ENCODE measurements around the gene RPS15. TPM values are rescaled to one million over a fixed set of nuclear protein-coding genes. Genes with fewer than 3 reads are reported as not detected.

RPS15 gene
- total RNA-seq, 1 donor from 2014 or later = 1,450 TPM

- no peak within 1 kb of the TSS for H3K27ac Mint-ChIP-seq
- no peak within 1 kb of the TSS for H3K4me3 Mint-ChIP-seq (ENCODE audit: low read depth)
- peaks cover 2% of the 10 kb centered on the region for H3K4me1 Mint-ChIP-seq (ENCODE audit: low read depth)
- intact Hi-C loops (cut with micrococcal nuclease) = loop anchor here (10.0 kb wide), 1 partner anchor 65 kb away; the partner anchor contains the start of gene ADAMTSL5
- DNase-seq (ENCODE audit: low spot score) = no peak
- H3K27me3 Mint-ChIP-seq (ENCODE audit: low read depth) = peaks cover 51% of the 10 kb centered on the region
- no peaks in the 10 kb centered on the region for H3K9me3 Mint-ChIP-seq
- no peaks in the 10 kb centered on the region for H3K36me3 Mint-ChIP-seq (ENCODE audit: low read depth)
These were observed 11.6 kb downstream of the RPS15 start, which contains the start of gene APC2 for GRCh38 chr19:1449467-1450442. TSS of gene APC2 (plus strand) at chr19:1450121. CDS start at chr19:1453002, 2,881 bp downstream.

DNA sequence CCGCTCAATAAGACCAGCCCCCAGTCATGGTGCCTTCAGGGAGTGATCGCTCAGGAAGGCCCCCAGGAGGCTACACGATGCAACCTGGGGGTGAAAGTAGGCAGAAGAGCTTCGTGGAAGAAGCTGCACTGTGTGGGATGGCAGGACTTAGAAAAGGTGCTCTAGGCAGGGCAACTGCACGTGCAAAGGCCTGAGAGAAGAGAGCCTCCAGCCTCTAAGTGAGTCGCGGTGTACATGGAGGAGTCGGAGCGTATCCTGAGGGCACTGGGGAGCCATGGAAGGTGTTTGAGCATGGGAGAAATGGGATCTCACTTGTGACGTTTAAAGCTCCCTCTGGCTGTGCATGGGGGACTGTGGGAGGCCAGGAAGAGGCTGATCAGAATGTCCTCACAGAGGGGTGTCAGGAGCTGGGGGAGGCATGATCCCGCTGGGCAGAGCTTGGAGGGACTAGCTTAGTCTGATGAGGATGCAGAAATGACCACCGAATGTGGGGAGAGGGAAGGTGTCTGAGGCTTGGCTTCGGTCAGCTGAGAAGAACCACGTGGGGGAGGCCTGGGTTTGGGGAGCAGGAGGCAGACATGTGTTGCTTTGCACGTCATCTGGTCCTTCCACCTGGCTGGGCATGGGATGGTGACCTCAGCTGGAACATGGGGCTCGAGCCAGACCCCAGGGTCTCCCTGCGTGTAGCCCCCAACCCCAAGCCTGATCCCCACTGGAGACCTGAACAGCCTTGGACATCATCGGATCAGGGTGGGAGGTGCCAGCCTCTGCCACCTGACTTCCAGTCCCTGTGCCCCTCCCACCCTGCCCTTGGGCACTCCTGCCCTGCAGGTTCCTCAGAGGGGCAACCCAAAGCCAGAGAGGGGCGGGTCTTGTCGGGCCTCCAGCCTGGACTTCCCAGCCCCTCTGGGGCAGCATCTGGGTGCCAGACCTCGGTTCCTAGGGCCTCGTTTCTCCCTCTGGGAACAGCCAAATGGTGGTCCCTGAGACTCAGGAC is 12.8 kb downstream of the RPS15 start:
- Mint-ChIP-seq H3K27ac (no peak overlapping the region), H3K4me1 (ENCODE audit: low read depth) (peaks cover 4% of the 10 kb centered on the region), H3K27me3 (ENCODE audit: low read depth) (peaks cover 59% of the 10 kb centered on the region), H3K36me3 (ENCODE audit: low read depth) (no peaks in the 10 kb centered on the region), H3K9me3 (no peaks in the 10 kb centered on the region), H3K4me3 (ENCODE audit: low read depth) (no peak overlapping the region)
- no peak for DNase-seq (ENCODE audit: low spot score)
- intact Hi-C loops (cut with micrococcal nuclease) = no loop called here

DNA sequence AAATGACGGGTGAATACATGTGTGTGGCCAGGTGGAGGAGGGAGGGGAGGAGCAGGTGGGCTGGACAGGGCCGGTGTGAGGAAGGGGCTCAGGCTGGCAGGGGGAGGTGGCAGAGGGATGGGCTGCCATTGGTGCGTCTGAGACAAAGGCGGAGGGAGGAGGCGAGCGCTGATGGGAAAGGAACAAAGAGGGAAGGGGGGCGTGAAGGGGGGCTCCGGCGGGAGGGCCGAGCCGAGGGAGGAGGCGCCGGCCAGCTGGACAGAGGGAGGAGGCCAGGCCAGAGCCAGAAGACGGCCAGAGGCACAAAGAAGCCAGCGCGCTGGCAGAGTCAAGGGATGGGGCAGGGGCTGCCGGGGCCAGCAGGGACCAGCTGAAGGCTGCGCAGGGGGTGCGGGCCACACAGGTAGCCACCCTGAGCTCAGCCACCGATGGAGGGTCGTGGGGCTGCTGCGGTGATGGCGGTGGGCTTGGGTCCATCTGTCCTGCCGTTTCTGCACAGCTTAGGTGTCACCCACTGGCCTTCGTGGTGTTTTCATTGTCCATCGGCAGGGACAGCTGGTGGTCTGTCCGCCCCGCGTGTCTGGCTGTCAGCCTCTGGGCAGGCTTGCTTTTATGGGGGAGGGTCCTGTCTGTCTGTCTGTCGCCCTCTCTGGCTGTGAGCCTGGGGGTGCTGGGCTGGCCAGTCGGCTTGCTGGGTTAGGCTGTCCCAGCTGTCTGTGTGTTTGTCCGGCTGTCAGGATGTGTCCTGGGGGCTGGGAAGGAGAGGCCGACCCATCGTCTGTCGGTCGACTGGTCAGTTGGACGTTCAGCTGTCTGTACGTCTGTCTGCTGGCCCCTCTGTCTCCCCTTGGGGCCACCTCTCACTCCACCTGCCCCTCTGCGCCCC is 14.0 kb downstream of the RPS15 start:
- H3K27me3 Mint-ChIP-seq (ENCODE audit: low read depth) = peaks cover 56% of the 10 kb centered on the region
- H3K9me3 Mint-ChIP-seq = no peaks in the 10 kb centered on the region
- no peak for DNase-seq (ENCODE audit: low spot score)
- H3K4me3 Mint-ChIP-seq (ENCODE audit: low read depth) = no peak overlapping the region
- no peak overlapping the region for H3K27ac Mint-ChIP-seq
- intact Hi-C loops (cut with micrococcal nuclease) = no loop called here
- no peaks in the 10 kb centered on the region for H3K36me3 Mint-ChIP-seq (ENCODE audit: low read depth)
- peaks cover 4% of the 10 kb centered on the region for H3K4me1 Mint-ChIP-seq (ENCODE audit: low read depth)

- intact Hi-C loops (cut with micrococcal nuclease) = no loop called here
- Mint-ChIP-seq H3K27me3 (ENCODE audit: low read depth) (peaks cover 53% of the 10 kb centered on the region), H3K36me3 (ENCODE audit: low read depth) (no peaks in the 10 kb centered on the region), H3K9me3 (no peaks in the 10 kb centered on the region), H3K27ac (no peak overlapping the region), H3K4me1 (ENCODE audit: low read depth) (peaks cover 4% of the 10 kb centered on the region), H3K4me3 (ENCODE audit: low read depth) (no peak overlapping the region)
- no peak for DNase-seq (ENCODE audit: low spot score)
These were observed 14.8 kb downstream of the RPS15 start for GRCh38 chr19:1452802-1453524.

GRCh38 chr19:1453525-1454364 is 15.5 kb downstream of the RPS15 start:
- Mint-ChIP-seq H3K4me3 (ENCODE audit: low read depth) (no peak overlapping the region), H3K36me3 (ENCODE audit: low read depth) (no peaks in the 10 kb centered on the region), H3K9me3 (no peaks in the 10 kb centered on the region), H3K27me3 (ENCODE audit: low read depth) (peaks cover 53% of the 10 kb centered on the region), H3K4me1 (ENCODE audit: low read depth) (peaks cover 4% of the 10 kb centered on the region), H3K27ac (no peak overlapping the region)
- intact Hi-C loops (cut with micrococcal nuclease) = no loop called here
- DNase-seq (ENCODE audit: low spot score) = no peak

DNA sequence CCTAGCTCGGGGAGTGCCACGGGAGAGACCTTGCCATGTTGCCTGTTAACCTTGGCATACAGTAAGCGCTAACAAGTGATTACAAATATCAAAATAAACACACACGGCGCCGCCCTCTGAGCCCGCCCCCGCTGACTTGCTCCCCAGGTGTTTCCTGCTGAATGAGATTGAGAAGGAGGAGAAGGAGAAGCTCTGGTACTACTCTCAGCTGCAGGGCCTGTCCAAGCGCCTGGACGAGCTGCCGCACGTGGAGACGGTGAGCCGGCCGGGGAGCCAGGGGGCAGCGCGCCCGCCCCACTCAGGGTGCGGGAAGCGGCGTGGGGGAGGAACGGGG is 16.8 kb downstream of the RPS15 start:
- no peaks in the 10 kb centered on the region for H3K36me3 Mint-ChIP-seq (ENCODE audit: low read depth)
- peaks cover 48% of the 10 kb centered on the region for H3K27me3 Mint-ChIP-seq (ENCODE audit: low read depth)
- peaks cover 4% of the 10 kb centered on the region for H3K4me1 Mint-ChIP-seq (ENCODE audit: low read depth)
- intact Hi-C loops (cut with micrococcal nuclease) = no loop called here
- DNase-seq (ENCODE audit: low spot score) = no peak
- H3K4me3 Mint-ChIP-seq (ENCODE audit: low read depth) = no peak overlapping the region
- no peaks in the 10 kb centered on the region for H3K9me3 Mint-ChIP-seq
- no peak overlapping the region for H3K27ac Mint-ChIP-seq

DNA sequence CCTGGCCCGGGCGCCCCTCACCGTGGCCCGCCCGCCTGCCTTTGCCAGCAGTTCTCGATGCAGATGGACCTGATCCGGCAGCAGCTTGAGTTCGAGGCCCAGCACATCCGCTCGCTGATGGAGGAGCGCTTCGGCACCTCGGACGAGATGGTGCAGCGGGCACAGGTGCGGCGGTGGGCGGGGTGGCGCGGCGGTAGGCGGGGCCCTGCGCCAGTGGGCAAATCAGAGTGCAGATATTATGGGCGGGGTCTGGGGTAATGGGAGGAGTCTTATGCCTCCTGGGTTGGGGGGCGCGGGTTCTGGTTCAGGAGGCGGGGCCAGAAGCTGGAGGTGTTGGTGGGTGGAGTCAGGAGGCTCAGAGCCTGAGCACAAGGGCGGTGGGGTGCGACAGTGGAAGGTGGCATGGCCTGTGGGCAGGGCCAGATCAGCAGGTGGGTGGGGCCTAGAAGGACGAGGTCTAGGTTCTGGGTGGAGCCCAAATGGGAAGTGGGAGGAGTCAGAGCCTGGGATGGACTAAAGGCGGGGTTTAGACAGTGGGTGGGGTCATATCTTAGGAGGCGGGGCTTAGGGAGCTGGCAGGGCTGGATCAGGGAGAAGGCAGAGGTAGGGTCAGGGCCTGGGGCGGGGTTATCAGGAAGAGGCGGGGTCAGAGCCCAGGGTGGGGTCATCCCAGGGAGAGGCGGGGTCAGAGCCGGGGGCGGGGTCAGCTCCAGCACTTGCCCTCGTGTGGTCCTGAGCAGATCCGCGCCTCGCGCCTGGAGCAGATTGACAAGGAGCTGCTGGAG is 17.3 kb downstream of the RPS15 start:
- DNase-seq (ENCODE audit: low spot score) = peak; percentile 55
- H3K36me3 Mint-ChIP-seq (ENCODE audit: low read depth) = no peaks in the 10 kb centered on the region
- H3K4me1 Mint-ChIP-seq (ENCODE audit: low read depth) = peaks cover 4% of the 10 kb centered on the region
- H3K9me3 Mint-ChIP-seq = no peaks in the 10 kb centered on the region
- intact Hi-C loops (cut with micrococcal nuclease) = no loop called here
- no peak overlapping the region for H3K27ac Mint-ChIP-seq
- peak overlapping the region; percentile 1 for H3K4me3 Mint-ChIP-seq (ENCODE audit: low read depth)
- peaks cover 45% of the 10 kb centered on the region for H3K27me3 Mint-ChIP-seq (ENCODE audit: low read depth)

DNA sequence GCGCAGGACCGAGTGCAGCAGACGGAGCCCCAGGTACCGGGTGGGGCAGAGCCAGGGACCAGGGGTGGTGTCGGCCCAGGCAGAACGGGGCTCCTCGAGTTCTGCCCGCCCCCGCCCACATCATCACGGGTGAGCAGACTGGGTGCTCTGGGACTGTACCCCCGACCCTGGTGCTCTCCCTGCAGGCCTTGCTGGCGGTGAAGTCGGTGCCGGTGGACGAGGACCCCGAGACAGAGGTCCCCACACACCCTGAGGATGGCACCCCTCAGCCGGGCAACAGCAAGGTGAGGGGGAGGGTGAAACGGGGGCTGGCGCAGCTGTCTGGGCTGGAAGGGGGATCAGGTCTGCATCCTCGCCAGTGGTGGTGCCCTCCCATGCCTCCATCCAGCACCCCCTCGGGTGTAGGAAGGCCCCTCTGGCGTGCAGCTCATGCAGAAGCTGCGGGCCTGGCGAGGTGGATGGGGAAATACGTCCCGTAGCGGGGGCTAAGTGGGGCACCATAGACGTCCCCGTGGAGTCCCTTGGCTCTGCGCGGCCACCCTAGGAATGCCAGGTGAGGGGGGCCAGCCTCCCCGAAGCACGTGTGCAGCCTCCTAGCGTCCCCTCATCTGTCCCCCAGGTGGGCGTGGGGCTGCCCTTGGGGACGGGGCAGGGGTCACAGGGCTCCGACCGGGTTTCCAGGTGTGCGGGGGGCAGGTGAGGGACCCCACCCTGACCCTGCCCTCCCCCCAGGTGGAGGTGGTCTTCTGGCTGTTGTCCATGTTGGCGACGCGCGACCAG is 18.1 kb downstream of the RPS15 start:
- H3K4me1 Mint-ChIP-seq (ENCODE audit: low read depth) = peaks cover 4% of the 10 kb centered on the region
- H3K27ac Mint-ChIP-seq = no peak overlapping the region
- intact Hi-C loops (cut with micrococcal nuclease) = no loop called here
- H3K4me3 Mint-ChIP-seq (ENCODE audit: low read depth) = no peak overlapping the region
- peaks cover 37% of the 10 kb centered on the region for H3K27me3 Mint-ChIP-seq (ENCODE audit: low read depth)
- no peak for DNase-seq (ENCODE audit: low spot score)
- H3K36me3 Mint-ChIP-seq (ENCODE audit: low read depth) = no peaks in the 10 kb centered on the region
- no peaks in the 10 kb centered on the region for H3K9me3 Mint-ChIP-seq

DNA sequence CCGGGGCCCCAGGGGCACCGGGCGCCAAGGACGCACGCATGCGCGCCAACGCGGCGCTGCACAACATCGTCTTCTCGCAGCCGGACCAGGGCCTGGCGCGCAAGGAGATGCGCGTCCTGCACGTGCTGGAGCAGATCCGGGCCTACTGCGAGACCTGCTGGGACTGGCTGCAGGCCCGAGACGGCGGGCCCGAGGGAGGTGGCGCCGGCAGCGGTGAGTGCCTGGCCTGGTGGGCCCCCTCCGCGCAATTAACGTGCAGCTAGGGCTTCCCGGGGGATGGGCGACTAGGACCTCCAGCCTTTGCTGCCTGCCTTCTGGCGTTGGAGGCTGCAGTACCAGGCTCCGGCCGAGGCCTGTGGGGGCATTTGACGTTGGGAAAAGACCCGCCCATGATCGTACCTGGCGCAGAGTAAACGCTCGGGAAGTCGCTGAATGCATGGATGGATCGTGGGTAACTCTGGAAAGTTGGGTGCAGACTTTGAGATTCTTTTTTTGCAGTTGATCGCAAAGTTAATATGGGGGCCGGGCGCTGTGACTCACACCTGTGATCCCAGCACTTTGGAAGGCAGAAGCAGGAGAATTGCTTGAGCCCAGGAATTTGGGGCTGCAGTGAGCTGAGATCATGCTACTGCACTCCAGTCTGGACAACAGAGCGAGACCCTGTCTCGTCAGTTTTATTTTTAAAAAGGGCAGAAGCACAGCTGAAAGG is 19.0 kb downstream of the RPS15 start:
- H3K4me1 Mint-ChIP-seq (ENCODE audit: low read depth) = peaks cover 4% of the 10 kb centered on the region
- no peak overlapping the region for H3K27ac Mint-ChIP-seq
- no peak for DNase-seq (ENCODE audit: low spot score)
- no peak overlapping the region for H3K4me3 Mint-ChIP-seq (ENCODE audit: low read depth)
- no peaks in the 10 kb centered on the region for H3K9me3 Mint-ChIP-seq
- peaks cover 34% of the 10 kb centered on the region for H3K27me3 Mint-ChIP-seq (ENCODE audit: low read depth)
- no peaks in the 10 kb centered on the region for H3K36me3 Mint-ChIP-seq (ENCODE audit: low read depth)
- intact Hi-C loops (cut with micrococcal nuclease) = no loop called here

GRCh38 chr19:1457892-1458291 is 19.7 kb downstream of the RPS15 start:
- H3K4me1 Mint-ChIP-seq (ENCODE audit: low read depth) = peaks cover 4% of the 10 kb centered on the region
- intact Hi-C loops (cut with micrococcal nuclease) = no loop called here
- H3K27me3 Mint-ChIP-seq (ENCODE audit: low read depth) = peaks cover 28% of the 10 kb centered on the region
- no peaks in the 10 kb centered on the region for H3K9me3 Mint-ChIP-seq
- H3K27ac Mint-ChIP-seq = no peak overlapping the region
- H3K4me3 Mint-ChIP-seq (ENCODE audit: low read depth) = no peak overlapping the region
- no peak for DNase-seq (ENCODE audit: low spot score)
- H3K36me3 Mint-ChIP-seq (ENCODE audit: low read depth) = no peaks in the 10 kb centered on the region

Data from activated T-helper 2 cell treated with anti-CD3 and anti-CD28 coated beads, Interferon-gamma antibody, Interleukin-2, Interleukin-4, amounts not matched to agents 10 μg/mL and 5 μg/mL and 100 μg/mL, durations not matched to agents 14 hours and 24 hours and 36 hours (primary cell).